ENCODE data around the gene DPM2. TPM values are rescaled to one million over a fixed set of nuclear protein-coding genes. Genes with fewer than 3 reads are reported as not detected.

Gene DPM2
- total RNA-seq, 4 donors from 2014 or later: 12.5 to 18.5 (median 15.7) TPM

DNA sequence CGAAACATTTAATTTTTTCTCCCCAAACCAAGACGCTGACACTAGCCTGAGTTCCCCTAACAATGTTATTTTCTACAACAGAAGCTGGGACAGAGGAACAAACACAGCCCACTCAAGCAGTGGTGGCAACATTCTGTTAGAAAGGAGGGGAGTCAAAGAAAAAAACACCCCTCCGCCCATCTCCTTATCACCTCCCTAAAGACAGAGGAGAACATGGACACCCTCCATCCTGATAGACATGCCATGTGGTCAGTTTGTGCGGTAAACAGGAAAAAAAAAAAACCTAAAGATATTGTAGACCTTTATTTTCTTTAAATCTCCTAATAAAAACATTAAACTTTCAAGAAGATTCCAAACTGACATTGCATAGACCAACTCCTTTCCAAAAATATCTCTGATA lies 2.9 kb upstream of the DPM2 start:
- H3K4me3 ChIP-seq: no peak overlapping the region
- H3K27ac ChIP-seq: no peak overlapping the region
- H3K27me3 ChIP-seq: no peaks in the 10 kb centered on the region
- no peaks in the 10 kb centered on the region for H3K9me3 ChIP-seq
- no peak for TF ChIP-seq POLR2A (IDR thresholded peaks at IDR 0.05)
- TF ChIP-seq, protein P1, sequence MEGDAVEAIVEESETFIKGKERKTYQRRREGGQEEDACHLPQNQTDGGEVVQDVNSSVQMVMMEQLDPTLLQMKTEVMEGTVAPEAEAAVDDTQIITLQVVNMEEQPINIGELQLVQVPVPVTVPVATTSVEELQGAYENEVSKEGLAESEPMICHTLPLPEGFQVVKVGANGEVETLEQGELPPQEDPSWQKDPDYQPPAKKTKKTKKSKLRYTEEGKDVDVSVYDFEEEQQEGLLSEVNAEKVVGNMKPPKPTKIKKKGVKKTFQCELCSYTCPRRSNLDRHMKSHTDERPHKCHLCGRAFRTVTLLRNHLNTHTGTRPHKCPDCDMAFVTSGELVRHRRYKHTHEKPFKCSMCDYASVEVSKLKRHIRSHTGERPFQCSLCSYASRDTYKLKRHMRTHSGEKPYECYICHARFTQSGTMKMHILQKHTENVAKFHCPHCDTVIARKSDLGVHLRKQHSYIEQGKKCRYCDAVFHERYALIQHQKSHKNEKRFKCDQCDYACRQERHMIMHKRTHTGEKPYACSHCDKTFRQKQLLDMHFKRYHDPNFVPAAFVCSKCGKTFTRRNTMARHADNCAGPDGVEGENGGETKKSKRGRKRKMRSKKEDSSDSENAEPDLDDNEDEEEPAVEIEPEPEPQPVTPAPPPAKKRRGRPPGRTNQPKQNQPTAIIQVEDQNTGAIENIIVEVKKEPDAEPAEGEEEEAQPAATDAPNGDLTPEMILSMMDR (IDR thresholded peaks at IDR 0.05): no peak
- peaks cover 29 to 66% (median 33%) of the 10 kb centered on the region in 3 donors for H3K36me3 ChIP-seq
- 86 to 95% methylated on average over 4 of the region's 4 CpGs for WGBS, 2 donors
- peaks cover 24 to 61% (median 25%) of the 10 kb centered on the region in 3 donors for H3K4me1 ChIP-seq
- no peak for DNase-seq
- intact Hi-C loops (cut with DNase I): loop anchor here (10.0 kb wide), 1 partner anchor 164 kb away; no protein-coding TSS in a partner anchor

DNA sequence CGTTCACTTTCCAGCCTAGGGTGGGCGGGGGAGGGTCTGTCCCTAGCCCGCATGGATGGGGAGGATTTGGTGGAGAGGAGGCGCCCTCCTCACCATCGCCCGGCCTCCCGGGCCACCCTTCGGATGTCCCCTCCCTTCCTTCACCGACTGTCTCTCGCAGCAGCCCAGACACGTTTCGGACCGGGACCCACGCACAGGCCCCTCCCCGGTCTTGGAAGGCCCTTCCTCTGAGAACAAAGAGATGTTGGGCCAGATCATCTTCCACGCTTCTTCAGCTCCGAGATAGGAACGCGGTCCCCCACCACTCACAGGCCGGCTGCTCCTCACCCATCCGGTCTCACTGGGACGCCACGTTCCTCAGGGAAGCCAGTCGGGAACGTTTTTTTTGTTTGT lies 640 bp upstream of the DPM2 start:
- Histone ChIP-seq H3K4me3 (peak overlapping the region; percentile 59 to 93 (median 69)), H3K27me3 (no peaks in the 10 kb centered on the region), H3K9me3 (no peaks in the 10 kb centered on the region), H3K4me1 (peaks cover 24 to 57% (median 25%) of the 10 kb centered on the region in 3 donors), H3K36me3 (peaks cover 12 to 58% (median 13%) of the 10 kb centered on the region in 3 donors), H3K27ac (peak overlapping the region; percentile 74 to 81 (median 78))
- DNase-seq: no peak
- 42 to 50% methylated on average over 13 to 16 of the region's 25 CpGs for WGBS, 2 donors
- TF ChIP-seq, protein P1 (IDR thresholded peaks at IDR 0.05): no peak
- TF ChIP-seq POLR2A (IDR thresholded peaks at IDR 0.05): peak in 1 of 4 donors; percentile 9
- intact Hi-C loops (cut with DNase I): no loop called here

DNA sequence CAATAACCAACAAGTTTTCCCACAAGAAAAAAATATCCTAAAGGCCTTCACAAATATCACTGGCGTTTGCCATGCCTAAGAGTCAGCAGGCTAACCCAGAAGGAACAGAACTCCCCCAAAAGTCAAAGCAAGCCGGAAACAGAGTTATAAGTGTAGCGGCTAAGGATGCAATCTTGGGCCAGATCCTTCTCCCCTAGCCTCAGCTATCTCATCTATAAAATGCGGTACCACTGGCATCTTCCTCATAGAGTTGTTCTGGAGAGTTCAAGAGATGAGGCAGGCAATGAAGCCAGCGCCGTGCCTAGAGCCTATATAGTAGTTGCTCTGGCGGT lies 632 bp downstream of the DPM2 start:
- no peak for DNase-seq
- 8 to 12% methylated on average over 7 of the region's 7 CpGs for WGBS, 2 donors
- Histone ChIP-seq H3K27ac (peak overlapping the region; percentile 74 to 81 (median 78)), H3K36me3 (peaks cover under 1 to 45% (median under 1%) of the 10 kb centered on the region in 3 donors), H3K4me3 (peak overlapping the region; percentile 59 to 93 (median 69)), H3K4me1 (peaks cover 22 to 44% (median 24%) of the 10 kb centered on the region in 3 donors), H3K9me3 (no peaks in the 10 kb centered on the region), H3K27me3 (no peaks in the 10 kb centered on the region)
- intact Hi-C loops (cut with DNase I): no loop called here
- TF ChIP-seq POLR2A (IDR thresholded peaks at IDR 0.05): no peak
- TF ChIP-seq, protein P1 (IDR thresholded peaks at IDR 0.05): no peak

DNA sequence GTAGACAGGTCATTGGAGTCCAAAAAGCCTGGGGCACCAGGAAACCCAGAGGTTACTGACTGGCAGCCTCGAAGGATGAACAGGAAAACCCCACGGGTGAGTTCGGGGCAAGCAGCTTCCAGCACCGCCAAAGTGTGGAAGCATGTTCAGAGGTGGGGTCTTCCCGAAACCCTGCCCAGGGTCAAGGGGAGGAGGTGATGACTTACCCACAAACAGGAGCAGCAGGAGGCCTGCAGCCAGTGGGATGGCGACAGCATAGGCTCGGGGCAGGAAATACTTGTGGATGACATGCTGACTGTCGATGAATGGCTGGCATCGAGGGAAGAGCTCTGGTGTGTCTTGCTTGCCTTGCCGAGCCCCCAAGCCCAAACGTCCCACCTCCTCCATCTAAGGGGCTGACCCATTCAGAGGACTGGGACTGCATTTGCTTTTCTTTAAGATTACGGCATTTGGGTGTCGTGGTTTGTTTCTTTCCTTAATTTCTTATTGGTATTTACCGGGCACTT lies 1.3 kb downstream of the DPM2 start:
- H3K4me3 ChIP-seq: peak overlapping the region in 2 of 4 donors; percentile 59 to 93
- H3K27ac ChIP-seq: no peak overlapping the region

DNA sequence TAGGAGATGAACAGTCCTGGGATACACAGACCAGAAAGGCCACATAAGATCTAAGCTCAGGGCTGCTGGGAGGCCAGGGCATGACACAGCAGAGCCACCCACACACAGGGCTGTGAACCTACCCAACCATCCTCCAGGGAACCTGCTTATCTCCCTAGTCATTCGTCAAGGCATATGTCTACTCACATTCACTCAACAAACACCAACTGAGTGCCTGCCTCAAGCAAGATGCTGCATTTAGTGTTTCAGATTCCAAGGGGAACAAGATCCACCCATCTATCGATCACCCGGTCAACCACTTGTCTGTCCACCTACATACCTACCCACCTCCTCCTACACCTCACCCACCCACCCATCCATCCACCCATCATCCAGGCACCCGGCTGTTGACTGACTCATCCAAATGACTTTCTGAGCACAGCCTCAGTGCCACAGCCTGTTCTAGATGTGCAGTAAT lies 1.9 kb downstream of the DPM2 start:
- H3K27me3 ChIP-seq: no peaks in the 10 kb centered on the region
- peaks cover 0 to 33% (median 0%) of the 10 kb centered on the region in 3 donors for H3K36me3 ChIP-seq
- no peak for DNase-seq
- intact Hi-C loops (cut with DNase I): no loop called here
- no peak overlapping the region for H3K4me3 ChIP-seq
- TF ChIP-seq, protein P1 (IDR thresholded peaks at IDR 0.05): no peak
- TF ChIP-seq POLR2A (IDR thresholded peaks at IDR 0.05): no peak
- H3K27ac ChIP-seq: no peak overlapping the region
- H3K4me1 ChIP-seq: peaks cover 24 to 52% (median 32%) of the 10 kb centered on the region in 3 donors
- H3K9me3 ChIP-seq: no peaks in the 10 kb centered on the region
- WGBS, 2 donors: 60 to 70% methylated on average over 4 of the region's 4 CpGs

More for the DNA sequence above, 1.3 kb downstream of the DPM2 start:
- H3K36me3 ChIP-seq: peaks cover 0 to 39% (median 0%) of the 10 kb centered on the region in 3 donors
- TF ChIP-seq, protein P1 (IDR thresholded peaks at IDR 0.05): no peak
- no peak for TF ChIP-seq POLR2A (IDR thresholded peaks at IDR 0.05)
- intact Hi-C loops (cut with DNase I): no loop called here
- no peaks in the 10 kb centered on the region for H3K9me3 ChIP-seq
- no peak for DNase-seq
- WGBS, 2 donors: 48 to 49% methylated on average over 14 of the region's 14 CpGs
- peaks cover 24 to 46% (median 26%) of the 10 kb centered on the region in 3 donors for H3K4me1 ChIP-seq
- H3K27me3 ChIP-seq: no peaks in the 10 kb centered on the region
